ENCODE results near the gene ZNF385B. TPM values are rescaled to one million over a fixed set of nuclear protein-coding genes. Genes with fewer than 3 reads are reported as not detected.

ZNF385B gene
- total and polyA plus RNA-seq, 4 experiments from 2014 or later = not detected

- no peak overlapping the region for H3K4me3 Mint-ChIP-seq
- ChIA-PET POLR2A (ENCODE audit: partially characterized antibody) (no interaction called here), CTCF (ENCODE audit: partially characterized antibody) (no interaction called here)
- H3K4me1 Mint-ChIP-seq = no peaks in the 10 kb centered on the region
- Histone ChIP-seq H3K4me3 (ENCODE audit: low read length in 2 of 2) (no peak overlapping the region), H3K4me1 (ENCODE audit: insufficient read depth, low read length) (no peaks in the 10 kb centered on the region), H3K9me3 (ENCODE audit: control insufficient read depth in 1 of 2, low read length in 2 of 2) (no peaks in the 10 kb centered on the region), H3K36me3 (ENCODE audit: insufficient read depth, low read length) (no peaks in the 10 kb centered on the region), H3K27me3 (ENCODE audit: insufficient read depth, low read length) (no peaks in the 10 kb centered on the region), H3K27ac (ENCODE audit: low read depth, low read length) (no peak overlapping the region)
- H3K36me3 Mint-ChIP-seq = no peaks in the 10 kb centered on the region
- no peak for DNase-seq
- H3K9me3 Mint-ChIP-seq = peaks cover 0 to 4% (median 0%) of the 10 kb centered on the region in 8 donors
- H3K27me3 Mint-ChIP-seq = no peaks in the 10 kb centered on the region
- no peak overlapping the region for H3K27ac Mint-ChIP-seq
- intact Hi-C loops (cut with micrococcal nuclease) = no loop called here
These were observed 166.4 kb downstream of the ZNF385B start for GRCh38 chr2:179694963-179695362.

- ChIA-PET CTCF (ENCODE audit: partially characterized antibody) (no interaction called here), POLR2A (ENCODE audit: partially characterized antibody) (no interaction called here)
- no peaks in the 10 kb centered on the region for H3K9me3 ChIP-seq (ENCODE audit: control insufficient read depth in 1 of 2, low read length in 2 of 2)
- H3K4me3 ChIP-seq (ENCODE audit: low read length in 2 of 2) = no peak overlapping the region
- peaks cover 0 to 4% (median 0%) of the 10 kb centered on the region in 8 donors for H3K9me3 Mint-ChIP-seq
- no peaks in the 10 kb centered on the region for H3K36me3 Mint-ChIP-seq
- H3K27ac Mint-ChIP-seq = no peak overlapping the region
- H3K27me3 ChIP-seq (ENCODE audit: insufficient read depth, low read length) = no peaks in the 10 kb centered on the region
- intact Hi-C loops (cut with micrococcal nuclease) = no loop called here
- no peak overlapping the region for H3K4me3 Mint-ChIP-seq
- DNase-seq = no peak
- no peaks in the 10 kb centered on the region for H3K4me1 Mint-ChIP-seq
- no peaks in the 10 kb centered on the region for H3K4me1 ChIP-seq (ENCODE audit: insufficient read depth, low read length)
- H3K27ac ChIP-seq (ENCODE audit: low read depth, low read length) = no peak overlapping the region
- no peaks in the 10 kb centered on the region for H3K36me3 ChIP-seq (ENCODE audit: insufficient read depth, low read length)
- H3K27me3 Mint-ChIP-seq = no peaks in the 10 kb centered on the region
These were observed 168.8 kb downstream of the ZNF385B start for GRCh38 chr2:179692610-179693009.

GRCh38 chr2:179692043-179692442 lies 169.4 kb downstream of the ZNF385B start:
- Mint-ChIP-seq H3K4me3 (no peak overlapping the region), H3K36me3 (no peaks in the 10 kb centered on the region), H3K9me3 (peaks cover 0 to 5% (median 0%) of the 10 kb centered on the region in 8 donors), H3K27me3 (no peaks in the 10 kb centered on the region), H3K4me1 (no peaks in the 10 kb centered on the region), H3K27ac (no peak overlapping the region)
- ChIA-PET CTCF (ENCODE audit: partially characterized antibody) (no interaction called here), POLR2A (ENCODE audit: partially characterized antibody) (no interaction called here)
- no peak overlapping the region for H3K4me3 ChIP-seq (ENCODE audit: low read length in 2 of 2)
- no peaks in the 10 kb centered on the region for H3K36me3 ChIP-seq (ENCODE audit: insufficient read depth, low read length)
- H3K4me1 ChIP-seq (ENCODE audit: insufficient read depth, low read length) = no peaks in the 10 kb centered on the region
- H3K27me3 ChIP-seq (ENCODE audit: insufficient read depth, low read length) = no peaks in the 10 kb centered on the region
- DNase-seq = no peak
- H3K27ac ChIP-seq (ENCODE audit: low read depth, low read length) = no peak overlapping the region
- no peaks in the 10 kb centered on the region for H3K9me3 ChIP-seq (ENCODE audit: control insufficient read depth in 1 of 2, low read length in 2 of 2)
- intact Hi-C loops (cut with micrococcal nuclease) = no loop called here

GRCh38 chr2:179691235-179691634 lies 170.2 kb downstream of the ZNF385B start:
- Histone ChIP-seq H3K9me3 (ENCODE audit: control insufficient read depth in 1 of 2, low read length in 2 of 2) (no peaks in the 10 kb centered on the region), H3K4me3 (ENCODE audit: low read length in 2 of 2) (no peak overlapping the region), H3K36me3 (ENCODE audit: insufficient read depth, low read length) (no peaks in the 10 kb centered on the region), H3K27ac (ENCODE audit: low read depth, low read length) (no peak overlapping the region), H3K27me3 (ENCODE audit: insufficient read depth, low read length) (no peaks in the 10 kb centered on the region), H3K4me1 (ENCODE audit: insufficient read depth, low read length) (no peaks in the 10 kb centered on the region)
- CTCF ChIA-PET (ENCODE audit: partially characterized antibody) = no interaction called here
- no peaks in the 10 kb centered on the region for H3K4me1 Mint-ChIP-seq
- no peak overlapping the region for H3K27ac Mint-ChIP-seq
- H3K36me3 Mint-ChIP-seq = no peaks in the 10 kb centered on the region
- peaks cover 0 to 5% (median 0%) of the 10 kb centered on the region in 8 donors for H3K9me3 Mint-ChIP-seq
- POLR2A ChIA-PET (ENCODE audit: partially characterized antibody) = no interaction called here
- H3K4me3 Mint-ChIP-seq = no peak overlapping the region
- intact Hi-C loops (cut with micrococcal nuclease) = no loop called here
- H3K27me3 Mint-ChIP-seq = no peaks in the 10 kb centered on the region
- no peak for DNase-seq

DNA sequence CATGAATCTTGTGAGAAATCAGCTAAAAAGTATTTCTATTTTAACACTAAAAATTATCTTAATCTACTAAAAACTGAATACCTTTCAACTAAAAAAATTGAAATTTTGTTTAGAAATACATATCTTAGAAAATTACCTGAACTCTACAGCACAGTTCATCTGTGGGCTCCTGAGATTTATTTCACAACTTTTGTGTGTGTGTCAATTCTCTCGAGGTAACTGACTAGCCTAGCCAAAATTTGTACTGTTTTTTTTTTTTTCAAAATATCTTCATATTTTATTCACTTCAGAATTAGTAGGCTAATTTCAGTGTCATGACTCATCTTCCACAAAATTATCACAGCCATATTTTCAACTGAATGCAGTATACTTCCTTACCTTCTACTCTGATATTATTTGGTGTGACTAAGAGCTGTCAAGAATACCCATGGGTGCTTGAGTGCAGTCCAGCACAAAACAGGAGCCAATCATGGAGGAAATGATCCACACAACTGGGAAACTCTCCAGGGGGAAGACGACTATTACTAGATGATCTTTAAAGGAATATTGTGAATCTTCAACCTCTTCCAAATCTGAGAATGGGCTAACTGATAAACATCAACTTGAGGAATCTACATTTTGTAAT lies 174.6 kb downstream of the ZNF385B start:
- Mint-ChIP-seq H3K4me3 (no peak overlapping the region), H3K27me3 (no peaks in the 10 kb centered on the region), H3K4me1 (no peaks in the 10 kb centered on the region), H3K9me3 (peaks cover 0 to 4% (median 0%) of the 10 kb centered on the region in 8 donors), H3K27ac (no peak overlapping the region), H3K36me3 (no peaks in the 10 kb centered on the region)
- CTCF ChIA-PET (ENCODE audit: partially characterized antibody) = no interaction called here
- H3K9me3 ChIP-seq (ENCODE audit: control insufficient read depth in 1 of 2, low read length in 2 of 2) = no peaks in the 10 kb centered on the region
- no peak overlapping the region for H3K4me3 ChIP-seq (ENCODE audit: low read length in 2 of 2)
- POLR2A ChIA-PET (ENCODE audit: partially characterized antibody) = no interaction called here
- H3K27ac ChIP-seq (ENCODE audit: low read depth, low read length) = no peak overlapping the region
- DNase-seq = no peak
- no peaks in the 10 kb centered on the region for H3K4me1 ChIP-seq (ENCODE audit: insufficient read depth, low read length)
- H3K36me3 ChIP-seq (ENCODE audit: insufficient read depth, low read length) = no peaks in the 10 kb centered on the region
- intact Hi-C loops (cut with micrococcal nuclease) = no loop called here
- H3K27me3 ChIP-seq (ENCODE audit: insufficient read depth, low read length) = no peaks in the 10 kb centered on the region

GRCh38 chr2:179686069-179686468 lies 175.3 kb downstream of the ZNF385B start:
- H3K4me1 ChIP-seq (ENCODE audit: insufficient read depth, low read length) = no peaks in the 10 kb centered on the region
- no peaks in the 10 kb centered on the region for H3K36me3 ChIP-seq (ENCODE audit: insufficient read depth, low read length)
- no peaks in the 10 kb centered on the region for H3K9me3 ChIP-seq (ENCODE audit: control insufficient read depth in 1 of 2, low read length in 2 of 2)
- no peaks in the 10 kb centered on the region for H3K27me3 Mint-ChIP-seq
- no peak overlapping the region for H3K4me3 ChIP-seq (ENCODE audit: low read length in 2 of 2)
- no peaks in the 10 kb centered on the region for H3K27me3 ChIP-seq (ENCODE audit: insufficient read depth, low read length)
- no peak for DNase-seq
- no peaks in the 10 kb centered on the region for H3K4me1 Mint-ChIP-seq
- no peak overlapping the region for H3K4me3 Mint-ChIP-seq
- CTCF ChIA-PET (ENCODE audit: partially characterized antibody) = no interaction called here
- H3K27ac Mint-ChIP-seq = no peak overlapping the region
- POLR2A ChIA-PET (ENCODE audit: partially characterized antibody) = no interaction called here
- H3K9me3 Mint-ChIP-seq = peaks cover 0 to 4% (median 0%) of the 10 kb centered on the region in 8 donors
- H3K27ac ChIP-seq (ENCODE audit: low read depth, low read length) = no peak overlapping the region
- intact Hi-C loops (cut with micrococcal nuclease) = no loop called here
- no peaks in the 10 kb centered on the region for H3K36me3 Mint-ChIP-seq

DNA sequence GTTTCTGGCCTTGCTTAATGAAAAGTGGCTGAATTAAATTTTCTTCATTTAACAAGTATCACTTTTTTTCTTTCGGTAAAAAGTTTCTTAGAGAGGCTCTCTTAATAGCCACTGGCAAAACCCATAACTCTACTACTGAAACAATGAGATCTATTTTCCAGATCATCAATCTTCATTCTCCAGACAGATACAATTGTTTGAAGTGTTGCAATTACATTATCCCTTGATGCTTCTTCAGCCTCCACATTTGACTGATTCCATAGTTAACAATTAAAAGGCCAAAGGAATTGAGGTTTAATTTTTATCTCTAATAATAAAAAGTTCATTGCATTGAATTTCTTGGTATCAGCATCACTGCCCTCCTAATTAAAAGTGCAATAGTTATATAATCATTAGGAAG lies 176.3 kb downstream of the ZNF385B start:
- Histone ChIP-seq H3K4me3 (ENCODE audit: low read length in 2 of 2) (no peak overlapping the region), H3K27ac (ENCODE audit: low read depth, low read length) (no peak overlapping the region), H3K9me3 (ENCODE audit: control insufficient read depth in 1 of 2, low read length in 2 of 2) (no peaks in the 10 kb centered on the region), H3K4me1 (ENCODE audit: insufficient read depth, low read length) (no peaks in the 10 kb centered on the region), H3K27me3 (ENCODE audit: insufficient read depth, low read length) (no peaks in the 10 kb centered on the region), H3K36me3 (ENCODE audit: insufficient read depth, low read length) (no peaks in the 10 kb centered on the region)
- Mint-ChIP-seq H3K27ac (no peak overlapping the region), H3K36me3 (no peaks in the 10 kb centered on the region), H3K9me3 (peaks cover 0 to 4% (median 0%) of the 10 kb centered on the region in 8 donors), H3K4me1 (no peaks in the 10 kb centered on the region), H3K27me3 (no peaks in the 10 kb centered on the region), H3K4me3 (no peak overlapping the region)
- ChIA-PET CTCF (ENCODE audit: partially characterized antibody) (no interaction called here), POLR2A (ENCODE audit: partially characterized antibody) (no interaction called here)
- no peak for DNase-seq
- intact Hi-C loops (cut with micrococcal nuclease) = no loop called here

GRCh38 chr2:179682756-179683155 lies 178.7 kb downstream of the ZNF385B start:
- intact Hi-C loops (cut with micrococcal nuclease) = no loop called here
- CTCF ChIA-PET (ENCODE audit: partially characterized antibody) = no interaction called here
- Histone ChIP-seq H3K27ac (ENCODE audit: low read depth, low read length) (no peak overlapping the region), H3K36me3 (ENCODE audit: insufficient read depth, low read length) (no peaks in the 10 kb centered on the region), H3K4me1 (ENCODE audit: insufficient read depth, low read length) (no peaks in the 10 kb centered on the region), H3K27me3 (ENCODE audit: insufficient read depth, low read length) (no peaks in the 10 kb centered on the region), H3K9me3 (ENCODE audit: control insufficient read depth in 1 of 2, low read length in 2 of 2) (no peaks in the 10 kb centered on the region), H3K4me3 (ENCODE audit: low read length in 2 of 2) (no peak overlapping the region)
- Mint-ChIP-seq H3K27me3 (no peaks in the 10 kb centered on the region), H3K36me3 (no peaks in the 10 kb centered on the region), H3K27ac (no peak overlapping the region), H3K9me3 (peaks cover 0 to 4% (median 0%) of the 10 kb centered on the region in 8 donors), H3K4me3 (no peak overlapping the region), H3K4me1 (no peaks in the 10 kb centered on the region)
- POLR2A ChIA-PET (ENCODE audit: partially characterized antibody) = no interaction called here
- no peak for DNase-seq

All from CD4-positive, alpha-beta memory T cell (primary cell).